GM12891 (cell line): ENCODE results near the gene TSPAN18.

Experiments used
- DNase-seq: peaks from one replicate; pipeline ENCODE4 v3.0.0; 2011; ENCODE audit warnings: low spot score; ENCODE audit not compliant: insufficient read length
- FAIRE-seq: peaks from 2 replicates; lab custom pipeline; 2011; peaks lifted over from hg19 to GRCh38; lab: Jason Lieb, UNC
- PAX5 ChIP-seq: IDR thresholded peaks from 2 replicates; pipeline ENCODE4 v1.6.1; 2011; ENCODE audit warnings: low read length, moderate library complexity, mild to moderate bottlenecking; ENCODE audit not compliant: insufficient read depth, severe bottlenecking
- POLR2A ChIP-seq: IDR thresholded peaks from 2 replicates; pipeline ENCODE4 v1.6.1; 2011; ENCODE audit warnings: low read depth, low read length, control low read depth
- POLR2AphosphoS5 ChIP-seq: IDR thresholded peaks from 2 replicates; pipeline ENCODE4 v1.6.1; 2011; ENCODE audit warnings: low read depth, low read length, control low read depth
- POU2F2 ChIP-seq: IDR thresholded peaks from 2 replicates; pipeline ENCODE4 v1.6.1; 2011; ENCODE audit warnings: low read depth, mild to moderate bottlenecking, control low read depth, low read length, moderate library complexity
- SPI1 ChIP-seq: IDR thresholded peaks from 2 replicates; pipeline ENCODE4 v1.6.1; 2011; ENCODE audit warnings: low read depth, low read length, control low read depth
- TAF1 ChIP-seq: IDR thresholded peaks from 2 replicates; pipeline ENCODE4 v1.6.1; 2011; ENCODE audit warnings: low read depth, low read length, control low read depth

Gene TSPAN18

GRCh38 chr11:44944853-44945235 is 218.1 kb downstream of the TSPAN18 start:
- FAIRE-seq (no peak), DNase-seq (no peak)
- TF ChIP-seq TAF1 (no peak), SPI1 (no peak), PAX5 (no peak)

GRCh38 chr11:44945666-44946065 is 218.9 kb downstream of the TSPAN18 start:
- TF ChIP-seq SPI1 (no peak), POU2F2 (no peak)
- FAIRE-seq: no peak
- no peak for DNase-seq

- TF ChIP-seq PAX5 (no peak), POU2F2 (no peak), SPI1 (no peak), POLR2A (no peak), POLR2AphosphoS5 (no peak), TAF1 (no peak)
- DNase-seq (no peak), FAIRE-seq (no peak)
These were observed 219.5 kb downstream of the TSPAN18 start for GRCh38 chr11:44946263-44946662.

- no peak for TF ChIP-seq SPI1
- no peak for TF ChIP-seq POLR2A
- TF ChIP-seq POLR2AphosphoS5: no peak
- no peak for TF ChIP-seq POU2F2
- TF ChIP-seq PAX5: no peak
- DNase-seq (no peak), FAIRE-seq (no peak)
These were observed 220.4 kb downstream of the TSPAN18 start for GRCh38 chr11:44947114-44947513.

GRCh38 chr11:44948155-44948554 is 221.4 kb downstream of the TSPAN18 start:
- DNase-seq: no peak
- TF ChIP-seq SPI1: no peak
- no peak for TF ChIP-seq POLR2A
- no peak for TF ChIP-seq POLR2AphosphoS5
- no peak for TF ChIP-seq PAX5
- TF ChIP-seq TAF1: no peak
- FAIRE-seq: no peak

GRCh38 chr11:44949160-44950030 is 222.6 kb downstream of the TSPAN18 start:
- no peak for DNase-seq
- no peak for FAIRE-seq
- TF ChIP-seq PAX5 (no peak), POLR2AphosphoS5 (no peak), TAF1 (no peak), SPI1 (no peak), POU2F2 (no peak), POLR2A (no peak)

GRCh38 chr11:44950031-44950624 is 223.4 kb downstream of the TSPAN18 start:
- DNase-seq: no peak
- no peak for FAIRE-seq
- TF ChIP-seq SPI1 (no peak), POU2F2 (no peak), POLR2A (no peak), TAF1 (no peak)

GRCh38 chr11:44950625-44951476 is 224.1 kb downstream of the TSPAN18 start, which contains the start of gene TP53I11:
Gene TP53I11 (minus strand): TSS chr11:44950883. CDS start chr11:44938335, 12,548 bp downstream.
- TF ChIP-seq POLR2A (no peak), POLR2AphosphoS5 (no peak), POU2F2 (no peak), TAF1 (no peak), SPI1 (no peak), PAX5 (no peak)
- DNase-seq: peak; percentile 64
- FAIRE-seq: no peak

- TF ChIP-seq POU2F2: no peak
- TF ChIP-seq POLR2AphosphoS5: no peak
- TF ChIP-seq TAF1: no peak
- no peak for TF ChIP-seq PAX5
- no peak for TF ChIP-seq POLR2A
- no peak for TF ChIP-seq SPI1
- no peak for FAIRE-seq
- DNase-seq: no peak
These were observed 225.3 kb downstream of the TSPAN18 start for GRCh38 chr11:44952082-44952481.
